Panc1 (cell line): ENCODE measurements around the gene KRT9. TPM values are rescaled to one million over a fixed set of nuclear protein-coding genes. Genes with fewer than 3 reads are reported as not detected.

Source experiments
- ATAC-seq: fragments of 200-7000 bp; cut with Tn5 transposase; 2 replicates; pipeline ENCODE4 v1.9.1; 2020; ENCODE audit warnings: mild to moderate bottlenecking, moderate library complexity
- BruUV-seq: library from RNA; stranded (reverse); fragments of 400-500 nt; replicated peaks from 2 replicates; lab custom pipeline; 2021; lab: Mats Ljungman, UMichigan
- CTCF ChIA-PET: fragments of 300-600 bp; sonication (Branson Sonifier 250); formaldehyde crosslinking; loops from one replicate; lab custom pipeline; 2022; ENCODE audit warnings: antibody characterized with exemption; lab: Charles Lee
- POLR2A ChIA-PET: fragments of 300-600 bp; sonication (Branson Sonifier 250); formaldehyde crosslinking; loops from one replicate; lab custom pipeline; 2022; ENCODE audit warnings: antibody characterized with exemption; lab: Charles Lee
- DNase-seq: peaks from one replicate; pipeline ENCODE4 v3.0.0-alpha.2; 2010; ENCODE audit warnings: low read depth, low spot score
- H3K27ac ChIP-seq: 2 replicates; pipeline ENCODE4 v1.5.1; 2011; ENCODE audit warnings: mild to moderate bottlenecking, low read length, inconsistent platforms
- H3K27me3 ChIP-seq: fragments of 200-500 bp; sonication (Bioruptor generic); 2 replicates; pipeline ENCODE4 v1.6.0; 2014; ENCODE audit warnings: low read length, inconsistent platforms; ENCODE audit not compliant: control insufficient read depth, insufficient read depth
- H3K36me3 ChIP-seq: fragments of 200-500 bp; sonication (Bioruptor generic); 2 replicates; pipeline ENCODE4 v1.5.1; 2014; ENCODE audit warnings: inconsistent platforms, mild to moderate bottlenecking, low read length, moderate library complexity; ENCODE audit not compliant: control insufficient read depth, insufficient read depth
- H3K4me1 ChIP-seq: 2 replicates; pipeline ENCODE4 v1.5.1; 2011; ENCODE audit warnings: inconsistent platforms, mild to moderate bottlenecking, low read length, moderate library complexity; ENCODE audit not compliant: control insufficient read depth, insufficient read depth
- H3K4me3 ChIP-seq, 2 experiments: 2 replicates each; pipeline ENCODE4 v1.5.1; 2011 to 2012; ENCODE audit warnings: low read depth in 2 of 2, low read length in 2 of 2, mild to moderate bottlenecking in 2 of 2, inconsistent platforms in 1 of 2, moderate library complexity in 1 of 2
- H3K9me3 ChIP-seq: fragments of 200-500 bp; sonication (Bioruptor generic); 2 replicates; pipeline ENCODE4 v1.5.1; 2014; ENCODE audit warnings: low read depth, mild to moderate bottlenecking, inconsistent platforms, low read length, moderate library complexity; ENCODE audit not compliant: control insufficient read depth, insufficient read depth
- CTCF ChIP-seq: fragments of 450-650 bp; IDR thresholded peaks from 2 replicates; pipeline ENCODE4 v1.5.1; 2017; ENCODE audit warnings: mild to moderate bottlenecking
- POLR2AphosphoS5 ChIP-seq: IDR thresholded peaks from 2 replicates; pipeline ENCODE4 v1.6.1; 2012; ENCODE audit warnings: mild to moderate bottlenecking, low read depth, low read length, moderate library complexity
- REST ChIP-seq, 2 experiments: IDR thresholded peaks; 2 replicates each; pipeline ENCODE4 v1.6.1; 2011 to 2012; ENCODE audit warnings: low read depth in 2 of 2, control low read depth in 1 of 2, low read length in 1 of 2, mild to moderate bottlenecking in 1 of 2, moderate library complexity in 1 of 2; ENCODE audit not compliant: insufficient read depth in 1 of 2
- SIN3A ChIP-seq: IDR thresholded peaks from 2 replicates; pipeline ENCODE4 v1.6.1; 2012; ENCODE audit warnings: low read depth, mild to moderate bottlenecking, low read length, moderate library complexity, borderline replicate concordance; ENCODE audit not compliant: insufficient read depth
- TCF7L2 ChIP-seq: IDR thresholded peaks from 2 replicates; pipeline ENCODE4 v1.6.1; 2011; ENCODE audit warnings: mild to moderate bottlenecking, low read depth, low read length, inconsistent platforms
- in situ Hi-C: cut with HindIII; loops from 2 replicates; pipeline ENCODE4 v1.10.0; 2016; ENCODE audit warnings: low sequenced_read_pairs, low pct_unique_long_range_greater_than_20kb
- intact Hi-C: fragments of 100-400 bp; cut with micrococcal nuclease; formaldehyde crosslinking; loops from one replicate; pipeline ENCODE4 v1.10.0; 2022; ENCODE audit not compliant: unreplicated experiment
- total RNA-seq: library from RNA; stranded (reverse); gene quantifications from one replicate; pipeline ENCODE4 v1.2.1, GENCODE V29; 2021; ENCODE audit not compliant: unreplicated experiment

The KRT9 gene
- total RNA-seq, 1 experiment from 2014 or later, result not detected

- TF ChIP-seq TCF7L2, result no peak
- TF ChIP-seq CTCF, result no peak
- TF ChIP-seq SIN3A, result no peak
- TF ChIP-seq REST (IDR thresholded peaks at IDR 0.05; ENCODE audit: insufficient read depth in 1 of 2, low read depth in 2 of 2, low read length in 1 of 2), result no peak
- TF ChIP-seq POLR2AphosphoS5, result no peak
- intact Hi-C loops, result loop anchor here (5.0 kb wide), 2 partner anchors 640 to 690 kb away; no protein-coding TSS in a partner anchor
- POLR2A ChIA-PET, result interaction anchor here (1.8 to 2.4 kb wide), 3 partner anchors 17 to 23 kb away, joined by 5 to 12 read pairs (median 12); partner anchors contain the start of gene KRT19
- ATAC-seq, result peak; percentile 57
- Histone ChIP-seq H3K4me1 (peaks cover 41% of the 10 kb centered on the region), H3K27me3 (no peaks in the 10 kb centered on the region), H3K9me3 (peaks cover 4% of the 10 kb centered on the region; the same call in 1 of the 2 replicates), H3K4me3 (no peak overlapping the region), H3K27ac (peak overlapping the region; percentile 91), H3K36me3 (no peaks in the 10 kb centered on the region)
- no peak for DNase-seq
- BruUV-seq, result no TSS peak
- in situ Hi-C loops, result loop anchor here (25.0 kb wide), 1 partner anchor 90 kb away; no protein-coding TSS in a partner anchor
- CTCF ChIA-PET, result interaction anchor here (2.1 to 2.8 kb wide), 4 partner anchors 18 to 120 kb away, joined by 11 to 104 read pairs (median 44); partner anchors contain the start of gene KRT19
These were observed 24.4 kb downstream of the KRT9 start for GRCh38 chr17:41547378-41547841.

- Histone ChIP-seq H3K9me3 (peaks cover 4% of the 10 kb centered on the region; the same call in 1 of the 2 replicates), H3K4me3 (no peak overlapping the region), H3K27me3 (no peaks in the 10 kb centered on the region), H3K4me1 (peaks cover 42% of the 10 kb centered on the region), H3K27ac (peak overlapping the region; percentile 91), H3K36me3 (no peaks in the 10 kb centered on the region)
- in situ Hi-C loops (loop anchor here (25.0 kb wide), 1 partner anchor 90 kb away; no protein-coding TSS in a partner anchor), intact Hi-C loops (loop anchor here (5.0 kb wide), 2 partner anchors 640 to 690 kb away; no protein-coding TSS in a partner anchor)
- TF ChIP-seq REST (IDR thresholded peaks at IDR 0.05; ENCODE audit: insufficient read depth in 1 of 2, low read depth in 2 of 2, low read length in 1 of 2), result no peak
- no peak for TF ChIP-seq CTCF
- TF ChIP-seq TCF7L2, result no peak
- TF ChIP-seq POLR2AphosphoS5, result no peak
- TF ChIP-seq SIN3A, result no peak
- ChIA-PET CTCF (no interaction called here), POLR2A (no interaction called here)
- ATAC-seq, result no peak
- DNase-seq, result no peak
- BruUV-seq, result no TSS peak
These were observed 25.0 kb downstream of the KRT9 start for GRCh38 chr17:41546819-41547218.
